MCF 10A (cell line): ENCODE results near the gene MTFP1. TPM values are rescaled to one million over a fixed set of nuclear protein-coding genes. Genes with fewer than 3 reads are reported as not detected.

Source experiments
- BruUV-seq: library from RNA; stranded (reverse); fragments of 400-500 nt; replicated peaks from 2 replicates; lab custom pipeline; 2021; lab: Mats Ljungman, UMichigan
- CTCF ChIA-PET: fragments of 300-600 bp; sonication (Branson Sonifier 250); formaldehyde crosslinking; extraction: SDS; loops from one replicate; lab custom pipeline; 2021; ENCODE audit warnings: antibody characterized with exemption, inconsistent platforms; lab: Yijun Ruan, JAX
- POLR2A ChIA-PET: fragments of 300-600, 350-650 bp; sonication (Branson Sonifier 250); formaldehyde crosslinking; extraction: SDS; loops from one replicate; lab custom pipeline; 2020; ENCODE audit warnings: antibody characterized with exemption, inconsistent platforms; lab: Yijun Ruan, JAX
- DNase-seq: peaks from one replicate; pipeline ENCODE4 v3.0.0-alpha.2; 2018; ENCODE audit not compliant: unreplicated experiment
- H3K27ac Mint-ChIP-seq: one replicate; pipeline ENCODE4 v1.8.0; 2022; ENCODE audit warnings: mild to moderate bottlenecking, low read depth, mixed read lengths; ENCODE audit not compliant: unreplicated experiment
- H3K27me3 Mint-ChIP-seq: one replicate; pipeline ENCODE4 v1.8.0; 2022; ENCODE audit warnings: mixed read lengths; ENCODE audit not compliant: insufficient read depth, unreplicated experiment
- H3K36me3 Mint-ChIP-seq: one replicate; pipeline ENCODE4 v1.8.0; 2022; ENCODE audit warnings: mild to moderate bottlenecking, moderate library complexity, mixed read lengths; ENCODE audit not compliant: insufficient read depth, unreplicated experiment
- H3K4me1 Mint-ChIP-seq: one replicate; pipeline ENCODE4 v1.8.0; 2022; ENCODE audit warnings: mixed read lengths; ENCODE audit not compliant: insufficient read depth, unreplicated experiment
- H3K4me3 Mint-ChIP-seq: one replicate; pipeline ENCODE4 v1.8.0; 2022; ENCODE audit warnings: mild to moderate bottlenecking, moderate library complexity, mixed read lengths; ENCODE audit not compliant: unreplicated experiment
- H3K9me3 Mint-ChIP-seq: one replicate; pipeline ENCODE4 v1.8.0; 2022; ENCODE audit warnings: mixed read lengths; ENCODE audit not compliant: unreplicated experiment
- CTCF ChIP-seq: fragments of 200-600 bp; IDR thresholded peaks from one replicate; pipeline ENCODE4 v1.8.0; 2022; ENCODE audit warnings: antibody characterized with exemption, mild to moderate bottlenecking; ENCODE audit not compliant: unreplicated experiment
- intact Hi-C: fragments of 100-400 bp; cut with micrococcal nuclease; formaldehyde crosslinking; loops from 2 replicates; pipeline ENCODE4 v1.14.1; 2022
- total RNA-seq: library from RNA; stranded (reverse); gene quantifications from 2 replicates; pipeline ENCODE4 v1.2.3, GENCODE V29; 2022

The MTFP1 gene
- total RNA-seq, 1 experiment from 2014 or later = 31.6 TPM

- peaks cover 95% of the 10 kb centered on the region for H3K36me3 Mint-ChIP-seq
Observed at GRCh38 chr22:30416403-30416802, 9.2 kb upstream of the MTFP1 start.

GRCh38 chr22:30416837-30417236 lies 8.7 kb upstream of the MTFP1 start:
- no peak overlapping the region for H3K27ac Mint-ChIP-seq
- DNase-seq = no peak
- no peaks in the 10 kb centered on the region for H3K9me3 Mint-ChIP-seq
- no peaks in the 10 kb centered on the region for H3K27me3 Mint-ChIP-seq
- no peak overlapping the region for H3K4me3 Mint-ChIP-seq
- POLR2A ChIA-PET = interaction anchor here (11.0 to 14.3 kb wide), 2 partner anchors 7 to 22 kb away, joined by 342 to 532 read pairs; partner anchors contain the start of genes RNF215 and SEC14L2
- peaks cover 95% of the 10 kb centered on the region for H3K36me3 Mint-ChIP-seq
- peaks cover 38% of the 10 kb centered on the region for H3K4me1 Mint-ChIP-seq
- intact Hi-C loops = no loop called here
- no peak for TF ChIP-seq CTCF
- BruUV-seq = no TSS peak
- CTCF ChIA-PET = no interaction called here

More at GRCh38 chr22:30416403-30416802, 9.2 kb upstream of the MTFP1 start:
- Mint-ChIP-seq H3K9me3 (no peaks in the 10 kb centered on the region), H3K4me3 (no peak overlapping the region), H3K4me1 (peaks cover 39% of the 10 kb centered on the region), H3K27me3 (no peaks in the 10 kb centered on the region), H3K27ac (no peak overlapping the region)
- no peak for TF ChIP-seq CTCF
- intact Hi-C loops = no loop called here
- POLR2A ChIA-PET = interaction anchor here (11.0 to 14.3 kb wide), 2 partner anchors 7 to 21 kb away, joined by 342 to 532 read pairs; partner anchors contain the start of genes RNF215 and SEC14L2
- no peak for DNase-seq
- CTCF ChIA-PET = interaction anchor here (0.7 kb wide), 1 partner anchor 30 kb away, joined by 3 read pairs; no protein-coding TSS in a partner anchor
- no TSS peak for BruUV-seq

GRCh38 chr22:30420347-30421125 lies 5.0 kb upstream of the MTFP1 start:
- Mint-ChIP-seq H3K27me3 (no peaks in the 10 kb centered on the region), H3K9me3 (no peaks in the 10 kb centered on the region), H3K27ac (peak overlapping the region; percentile 89), H3K4me3 (peak overlapping the region; percentile 54), H3K4me1 (peaks cover 37% of the 10 kb centered on the region), H3K36me3 (peaks cover 74% of the 10 kb centered on the region)
- ChIA-PET CTCF (interaction anchor here (0.6 to 8.4 kb wide), 8 partner anchors 8 to 214 kb away, joined by 3 to 83 read pairs (median 5); no protein-coding TSS in a partner anchor), POLR2A (interaction anchor here (1.0 to 14.3 kb wide), 3 partner anchors 11 to 816 kb away, joined by 3 to 532 read pairs (median 342); partner anchors contain the start of genes RNF215 and SEC14L2)
- intact Hi-C loops = loop anchor here (1.0 kb wide), 1 partner anchor 8 kb away; no protein-coding TSS in a partner anchor
- DNase-seq = peak; percentile 93
- no TSS peak for BruUV-seq
- no peak for TF ChIP-seq CTCF
